K562 (cell line): Measurements from ENCODE around the gene NDUFS6. TPM values are rescaled to one million over a fixed set of nuclear protein-coding genes. Genes with fewer than 3 reads are reported as not detected.

Experiments used
- ATAC-seq: fragments of 200-7000 bp; cut with Tn5 transposase; 3 replicates; pipeline ENCODE4 v1.9.1; 2020; ENCODE audit warnings: moderate library complexity
- BruUV-seq: library from RNA; stranded (reverse); fragments of 400-500 nt; replicated peaks from 2 replicates; lab custom pipeline; 2021; lab: Mats Ljungman, UMichigan
- CTCF ChIA-PET: fragments of 300-600 bp; formaldehyde crosslinking; extraction: SDS; loops from one replicate; lab custom pipeline; 2021; ENCODE audit warnings: low intra/inter-chr PET ratio; lab: Yijun Ruan, JAX
- POLR2A ChIA-PET: fragments of 300-600, 350-650 bp; sonication (Branson Sonifier 250); formaldehyde crosslinking; extraction: SDS; loops from one replicate; lab custom pipeline; 2021; ENCODE audit warnings: antibody characterized with exemption, inconsistent platforms; lab: Yijun Ruan, JAX
- DNase-seq, 4 experiments: peaks; one replicate each; pipeline versions ENCODE4 v3.0.0 to v3.0.0-alpha.2; 2011 to 2018; ENCODE audit warnings: low spot score in 3 of 4, mixed read lengths in 3 of 4; ENCODE audit errors: extremely low read depth in 1 of 4
- FAIRE-seq: peaks from 2 replicates; lab custom pipeline; 2011; peaks lifted over from hg19 to GRCh38; lab: Jason Lieb, UNC
- H2AFZ ChIP-seq: 2 replicates; pipeline ENCODE4 v1.6.0; 2011; ENCODE audit warnings: low read depth, low read length, control low read depth, inconsistent platforms
- H3K27ac ChIP-seq: fragments of 200-600 bp; 3 replicates; pipeline ENCODE4 v1.8.0; 2011; ENCODE audit warnings: low read depth, mild to moderate bottlenecking, control low read depth, inconsistent platforms, low read length, moderate library complexity, mixed read lengths; ENCODE audit errors: extremely low read depth
- H3K27me3 ChIP-seq, 2 experiments: fragments of 300-600 bp in 1 of 2; 2 replicates in 1 of 2; 3 replicates in 1 of 2; pipeline versions ENCODE4 v1.6.0 to v1.8.0; 2011; ENCODE audit warnings: inconsistent platforms in 2 of 2, low read length in 2 of 2, mild to moderate bottlenecking in 1 of 2, mixed read lengths in 1 of 2, moderate library complexity in 1 of 2; ENCODE audit not compliant: control insufficient read depth in 2 of 2, insufficient read depth in 2 of 2
- H3K36me3 ChIP-seq: fragments of 300-600 bp; 3 replicates; pipeline ENCODE4 v1.8.0; 2011; ENCODE audit warnings: mild to moderate bottlenecking, low read length, inconsistent platforms; ENCODE audit not compliant: control insufficient read depth, insufficient read depth
- H3K4me1 ChIP-seq, 2 experiments: fragments of 200-600 bp in 1 of 2; replicated peaks in 1 of 2; 2 replicates in 1 of 2; 3 replicates in 1 of 2; pipeline versions ENCODE4 v1.5.1 to v1.8.0; 2011; ENCODE audit warnings: inconsistent platforms in 2 of 2, low read length in 2 of 2, mild to moderate bottlenecking in 1 of 2, mixed read lengths in 1 of 2, moderate library complexity in 1 of 2; ENCODE audit not compliant: control insufficient read depth in 2 of 2, insufficient read depth in 2 of 2
- H3K4me2 ChIP-seq: 2 replicates; pipeline ENCODE4 v1.6.1; 2011; ENCODE audit warnings: low read length, control low read depth, inconsistent platforms, mixed read lengths; ENCODE audit not compliant: insufficient read depth
- H3K4me3 ChIP-seq: fragments of 200-600 bp; sonication (generic), shearing (Covaris generic); 2 replicates; pipeline ENCODE4 v1.5.1; 2016; ENCODE audit warnings: control low read depth, inconsistent platforms
- H3K79me2 ChIP-seq: fragments of 200-600 bp; 3 replicates; pipeline ENCODE4 v1.8.0; 2011; ENCODE audit warnings: low read length, inconsistent platforms; ENCODE audit not compliant: control insufficient read depth, insufficient read depth
- H3K9ac ChIP-seq, 2 experiments: 2 replicates each; pipeline versions ENCODE4 v1.6.0 to v1.6.1; 2011; ENCODE audit warnings: low read depth in 2 of 2, low read length in 2 of 2, control low read depth in 1 of 2, inconsistent platforms in 1 of 2, mild to moderate bottlenecking in 1 of 2, mixed read lengths in 1 of 2; ENCODE audit not compliant: insufficient read depth in 1 of 2
- H3K9me1 ChIP-seq: one replicate; pipeline ENCODE4 v1.6.0; 2011; ENCODE audit warnings: inconsistent platforms, mild to moderate bottlenecking, low read length, moderate library complexity; ENCODE audit not compliant: control insufficient read depth, insufficient read depth
- H3K9me3 ChIP-seq: replicated peaks from 2 replicates; pipeline ENCODE4 v1.5.1; 2011; ENCODE audit warnings: low read depth, low read length, inconsistent platforms; ENCODE audit not compliant: control insufficient read depth, insufficient read depth
- H4K20me1 ChIP-seq: replicated peaks from 2 replicates; pipeline ENCODE4 v1.6.1; 2011; ENCODE audit warnings: low read length, inconsistent platforms, mixed read lengths; ENCODE audit not compliant: control insufficient read depth, insufficient read depth
- BRF1 ChIP-seq: IDR thresholded peaks from 3 replicates; pipeline ENCODE4 v1.6.1; 2011; ENCODE audit warnings: borderline replicate concordance, mild to moderate bottlenecking; ENCODE audit not compliant: insufficient read length; ENCODE audit errors: extremely low read depth
- CBFB ChIP-seq: sonication (generic); formaldehyde crosslinking; IDR thresholded peaks from 2 replicates; pipeline ENCODE4 v1.4.0; 2020; ENCODE audit warnings: mild to moderate bottlenecking, missing genetic modification reagents
- GABPB1 ChIP-seq: sonication (generic); formaldehyde crosslinking; IDR thresholded peaks from 2 replicates; pipeline ENCODE4 v1.8.0; 2022; ENCODE audit warnings: mild to moderate bottlenecking, missing genetic modification reagents
- GMEB1 ChIP-seq: fragments of 250-450 bp; sonication (Bioruptor Pico); IDR thresholded peaks from 2 replicates; pipeline ENCODE4 v1.4.0; 2020; ENCODE audit warnings: mild to moderate bottlenecking
- HBP1 ChIP-seq: fragments of 450-650 bp; formaldehyde crosslinking; IDR thresholded peaks from 2 replicates; pipeline ENCODE4 v1.4.0; 2022; ENCODE audit warnings: missing genetic modification characterization
- JUND ChIP-seq, 2 experiments: IDR thresholded peaks; 2 replicates in 1 of 2; 3 replicates in 1 of 2; pipeline ENCODE4 v1.6.1; 2011; ENCODE audit warnings: borderline replicate concordance in 2 of 2, low read depth in 2 of 2, low read length in 2 of 2, improper control_type of control experiment in 1 of 2, missing biosample characterization in 1 of 2, missing genetic modification characterization in 1 of 2, missing genetic modification reagents in 1 of 2
- RFX1 ChIP-seq: fragments of 450-650 bp; IDR thresholded peaks from 2 replicates; pipeline ENCODE4 v1.6.1; 2016; ENCODE audit warnings: mild to moderate bottlenecking, moderate library complexity
- RREB1 ChIP-seq: fragments of 250-450 bp; sonication (Bioruptor Pico); IDR thresholded peaks from 2 replicates; pipeline ENCODE4 v1.4.0; 2020
- ZNF449 ChIP-seq: fragments of 250-450 bp; sonication (Bioruptor Pico); IDR thresholded peaks from 2 replicates; pipeline ENCODE4 v1.8.0; 2022; ENCODE audit warnings: moderate library complexity, mild to moderate bottlenecking, inconsistent platforms
- WGBS: fragments of 100-300 bp; shearing (Covaris generic); methylation state at CpG from one replicate; pipeline ENCODE4 v1.1.6; 2016; ENCODE audit warnings: low coverage, mixed read lengths; ENCODE audit not compliant: insufficient coverage; ENCODE audit errors: missing lambda C conversion rate; 5-methylcytosine and 5-hydroxymethylcytosine counted together
- in situ Hi-C: fragments of 300-500 bp; cut with MboI; formaldehyde crosslinking; loops from 4 replicates; pipeline ENCODE4 v1.15.0; 2018; ENCODE audit warnings: inconsistent platforms, mixed read lengths
- intact Hi-C: fragments of 100-400 bp; cut with micrococcal nuclease; formaldehyde crosslinking; loops from 2 replicates; pipeline ENCODE4 v1.14.2; 2022
- polyA plus RNA-seq, 8 experiments: library from polyadenylated mRNA; depleted of rRNA in 4 of 8; stranded (reverse) in 5 of 8; unstranded in 3 of 8; fragments of >200 nt; fragmentation: Nextera tagmentation in 2 of 8; fragmentation: Illumina TruSeq in 1 of 8; extraction: Ambion mirVana in 2 of 8; extraction: Trizol in 1 of 8; gene quantifications; 2 replicates each; pipeline versions ENCODE4 v1.2.1 to v1.2.3, GENCODE V29; 2011 to 2014; ENCODE audit warnings: inconsistent platforms in 1 of 8, missing spikeins in 1 of 8
- total RNA-seq, 7 experiments: library from RNA; depleted of rRNA in 6 of 7; stranded (reverse); fragments of >200 nt in 6 of 7; fragmentation: Illumina TruSeq in 2 of 7; extraction: Trizol in 2 of 7; gene quantifications; 2 replicates each; pipeline versions ENCODE4 v1.2.1 to v1.2.3, GENCODE V29; 2011 to 2021; ENCODE audit warnings: low replicate concordance in 1 of 7

NDUFS6 gene
- total and polyA plus RNA-seq, 9 of the 15 experiments (the other 6 are each of a cell fraction or from before 2014, with no cell fraction given), result 36.1 to 291 (median 77.0) TPM

GRCh38 chr5:1853531-1853930 is 52.3 kb downstream of the NDUFS6 start (continued):
- no peak for TF ChIP-seq HBP1 (CRISPR knock-in tag)
- TF ChIP-seq, all 486 proteins: peak for 0

GRCh38 chr5:1855075-1855474 is 53.9 kb downstream of the NDUFS6 start:
- in situ Hi-C loops (no loop called here), intact Hi-C loops (no loop called here)
- no peak for ATAC-seq
- POLR2A ChIA-PET, result interaction anchor here (0.6 to 1.1 kb wide), 2 partner anchors 34 to 51 kb away, joined by 3 to 4 read pairs; no protein-coding TSS in a partner anchor
- Histone ChIP-seq H3K9me3 (peaks cover 2% of the 10 kb centered on the region), H3K36me3 (no peaks in the 10 kb centered on the region), H3K4me2 (no peak overlapping the region), H3K4me1 (peaks cover 0 to 3% of the 10 kb centered on the region in 2 experiments; a peak in 1 of 5 replicates), H3K27ac (no peak overlapping the region), H2AFZ (no peak overlapping the region), H3K4me3 (no peak overlapping the region), H3K27me3 (peaks cover 45 to 65% of the 10 kb centered on the region in 2 experiments), H4K20me1 (peaks cover 9% of the 10 kb centered on the region; the same call in 1 of the 2 replicates), H3K9ac (no peak overlapping the region; a peak in 1 of 4 replicates), H3K79me2 (no peaks in the 10 kb centered on the region), H3K9me1 (no peaks in the 10 kb centered on the region)
- no peak for FAIRE-seq
- no TSS peak for BruUV-seq
- CTCF ChIA-PET, result no interaction called here
- no peak for DNase-seq
- 0% methylated on average over 2 of the region's 3 CpGs for WGBS
- no peak for TF ChIP-seq GABPB1 (CRISPR knock-in tag)
- no peak for TF ChIP-seq JUND (IDR thresholded peaks at IDR 0.05; ENCODE audit: borderline replicate concordance, low read depth, low read length)
- no peak for TF ChIP-seq JUND (tag; IDR thresholded peaks at IDR 0.05; ENCODE audit: borderline replicate concordance, low read depth, low read length)
- no peak for TF ChIP-seq BRF1
- no peak for TF ChIP-seq GMEB1 (CRISPR knock-in tag)
- no peak for TF ChIP-seq RREB1 (CRISPR knock-in tag)
- no peak for TF ChIP-seq ZNF449
- no peak for TF ChIP-seq CBFB (CRISPR knock-in tag)
- no peak for TF ChIP-seq RFX1
